Gastrocnemius medialis (tissue), 4 donors: ENCODE results near the gene DENND4C. TPM values are rescaled to one million over a fixed set of nuclear protein-coding genes. Genes with fewer than 3 reads are reported as not detected.

ENCODE experiments used
- ATAC-seq, 2 donors: fragments of 150-250 bp; one replicate each; pipeline ENCODE4 v1.9.1; 2016
- DNase-seq, 2 donors: peaks; one replicate each; pipeline ENCODE4 v3.0.0-alpha.2; 2019
- H3K27ac ChIP-seq, 4 donors: fragments of 200-600 bp; sonication (generic); 1 replicate in 1 of 4; 2 replicates in 3 of 4; pipeline ENCODE4 v1.5.1; 2016 to 2018; ENCODE audit warnings: mild to moderate bottlenecking in 2 of 4, moderate library complexity in 1 of 4
- H3K27me3 ChIP-seq, 3 donors: fragments of 200-600 bp; sonication (generic) in 2 of 3; 1 replicate in 1 of 3; 2 replicates in 2 of 3; pipeline versions ENCODE4 v1.5.1 to v1.6.0; 2016 to 2019; ENCODE audit warnings: mild to moderate bottlenecking in 1 of 3, moderate library complexity in 1 of 3
- H3K36me3 ChIP-seq, 2 donors: fragments of 200-600 bp; sonication (generic) in 1 of 2; one replicate each; pipeline ENCODE4 v1.5.1; 2017 to 2018
- H3K4me1 ChIP-seq, 2 donors: fragments of 200-600 bp; sonication (generic) in 1 of 2; one replicate each; pipeline ENCODE4 v1.5.1; 2016 to 2017; ENCODE audit warnings: mild to moderate bottlenecking in 2 of 2
- H3K4me3 ChIP-seq, 4 donors: fragments of 200-600 bp; sonication (generic) in 3 of 4; 1 replicate in 1 of 4; 2 replicates in 3 of 4; pipeline ENCODE4 v1.5.1; 2016 to 2019; ENCODE audit warnings: mild to moderate bottlenecking in 2 of 4
- H3K9me3 ChIP-seq, 3 donors: fragments of 200-600 bp; sonication (generic) in 2 of 3; 1 replicate in 1 of 3; 2 replicates in 2 of 3; pipeline ENCODE4 v1.5.1; 2016 to 2019
- POLR2A ChIP-seq, 2 donors: fragments of 450-650 bp; IDR thresholded peaks; one replicate each; pipeline ENCODE4 v1.6.1; 2017; ENCODE audit warnings: antibody characterized with exemption in 2 of 2, mild to moderate bottlenecking in 2 of 2, moderate library complexity in 2 of 2
- in situ Hi-C, 4 donors: fragments of 200-750 bp; cut with MboI; loops; one replicate each; pipeline versions ENCODE4 v1.15.0 to v1.8.0; 2017; ENCODE audit warnings: low sequenced_read_pairs in 4 of 4
- intact Hi-C: fragments of 100-400 bp; cut with DNase I; formaldehyde crosslinking; loops from one replicate; pipeline ENCODE4 v1.15.1; 2023; ENCODE audit warnings: low total_unique reads
- total RNA-seq, 4 donors: library from RNA; depleted of rRNA; stranded (reverse); fragments of >200 nt; gene quantifications; one replicate each; pipeline versions ENCODE4 v1.1.0 to v1.2.3, GENCODE V29; 2016
- TF ChIP-seq, protein P1 (sequence below), 5 experiments: fragments of 450-650 bp in 3 of 5; fragments of 200-600 bp in 2 of 5; sonication (generic) in 2 of 5; IDR thresholded peaks in 4 of 5; conservative IDR thresholded peaks in 1 of 5; 1 replicate in 4 of 5; 2 replicates in 1 of 5; pipeline ENCODE4 v1.5.1; 2016 to 2019; ENCODE audit warnings: antibody characterized with exemption in 5 of 5, mild to moderate bottlenecking in 3 of 5, moderate library complexity in 3 of 5

Gene DENND4C
- total RNA-seq, 4 donors from 2014 or later: 19.2 to 34.0 (median 21.3) TPM

DNA sequence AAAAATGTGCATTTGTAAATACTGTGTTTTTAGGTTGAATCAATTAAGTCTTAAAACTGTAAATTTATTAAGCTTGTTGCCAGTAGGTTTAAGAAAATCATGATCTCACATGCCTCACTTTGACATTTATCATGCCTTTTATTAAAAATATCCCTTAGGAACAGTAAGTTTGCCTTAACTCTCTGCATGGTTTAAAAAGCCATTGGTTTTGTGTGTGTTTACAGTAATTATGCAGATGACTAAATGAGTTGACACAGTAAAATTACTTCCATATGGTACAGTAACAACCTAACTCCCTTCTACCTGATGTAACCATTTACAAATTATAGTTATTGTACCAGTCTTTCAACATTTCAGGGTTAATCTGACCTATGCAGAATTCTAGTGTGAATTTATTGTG lies 143.0 kb downstream of the DENND4C start:
- in situ Hi-C loops: loop anchor here in 2 of 4 donors (25.0 kb wide), 1 partner anchor 311 kb away; no protein-coding TSS in a partner anchor

DNA sequence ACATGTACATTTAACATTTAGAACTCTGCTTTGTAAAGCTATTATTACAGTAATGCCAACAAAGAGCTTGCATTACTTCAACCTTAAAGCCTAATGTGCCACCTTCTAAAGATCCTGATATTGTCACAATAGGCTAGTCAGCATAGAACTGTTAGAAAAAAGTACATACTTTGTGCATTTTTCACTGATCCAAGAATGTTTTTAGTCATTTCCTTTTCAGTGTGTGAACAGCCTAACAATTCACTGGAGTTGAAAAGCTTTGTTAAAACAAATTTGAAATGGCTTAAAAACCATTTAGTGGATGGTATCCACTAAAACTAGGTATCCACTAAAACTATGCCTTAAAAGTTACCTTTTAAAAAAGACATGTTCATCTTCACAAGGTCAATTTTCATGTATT lies 145.0 kb downstream of the DENND4C start:
- ATAC-seq (no peak), DNase-seq (no peak)
- intact Hi-C loops: no loop called here
- H3K36me3 ChIP-seq: peaks cover 0 to 52% of the 10 kb centered on the region in 2 donors
- no peaks in the 10 kb centered on the region for H3K9me3 ChIP-seq
- no peak overlapping the region for H3K4me3 ChIP-seq
- TF ChIP-seq POLR2A (IDR thresholded peaks at IDR 0.05): no peak
- TF ChIP-seq, protein P1, sequence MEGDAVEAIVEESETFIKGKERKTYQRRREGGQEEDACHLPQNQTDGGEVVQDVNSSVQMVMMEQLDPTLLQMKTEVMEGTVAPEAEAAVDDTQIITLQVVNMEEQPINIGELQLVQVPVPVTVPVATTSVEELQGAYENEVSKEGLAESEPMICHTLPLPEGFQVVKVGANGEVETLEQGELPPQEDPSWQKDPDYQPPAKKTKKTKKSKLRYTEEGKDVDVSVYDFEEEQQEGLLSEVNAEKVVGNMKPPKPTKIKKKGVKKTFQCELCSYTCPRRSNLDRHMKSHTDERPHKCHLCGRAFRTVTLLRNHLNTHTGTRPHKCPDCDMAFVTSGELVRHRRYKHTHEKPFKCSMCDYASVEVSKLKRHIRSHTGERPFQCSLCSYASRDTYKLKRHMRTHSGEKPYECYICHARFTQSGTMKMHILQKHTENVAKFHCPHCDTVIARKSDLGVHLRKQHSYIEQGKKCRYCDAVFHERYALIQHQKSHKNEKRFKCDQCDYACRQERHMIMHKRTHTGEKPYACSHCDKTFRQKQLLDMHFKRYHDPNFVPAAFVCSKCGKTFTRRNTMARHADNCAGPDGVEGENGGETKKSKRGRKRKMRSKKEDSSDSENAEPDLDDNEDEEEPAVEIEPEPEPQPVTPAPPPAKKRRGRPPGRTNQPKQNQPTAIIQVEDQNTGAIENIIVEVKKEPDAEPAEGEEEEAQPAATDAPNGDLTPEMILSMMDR (IDR thresholded peaks at IDR 0.05 in 4 of 5, conservative IDR thresholded peaks at IDR 0.05 in 1 of 5): no peak
- H3K27me3 ChIP-seq: no peaks in the 10 kb centered on the region
- peaks cover 16 to 20% of the 10 kb centered on the region in 2 donors for H3K4me1 ChIP-seq
- no peak overlapping the region for H3K27ac ChIP-seq
- in situ Hi-C loops: no loop called here

More for the DNA sequence above, 143.0 kb downstream of the DENND4C start:
- DNase-seq (no peak), ATAC-seq (no peak)
- no peak overlapping the region for H3K27ac ChIP-seq
- TF ChIP-seq, protein P1 (IDR thresholded peaks at IDR 0.05 in 4 of 5, conservative IDR thresholded peaks at IDR 0.05 in 1 of 5): no peak
- TF ChIP-seq POLR2A (IDR thresholded peaks at IDR 0.05): no peak
- no peaks in the 10 kb centered on the region for H3K27me3 ChIP-seq
- H3K36me3 ChIP-seq: peaks cover 0 to 55% of the 10 kb centered on the region in 2 donors
- intact Hi-C loops: no loop called here
- H3K4me1 ChIP-seq: peaks cover 5 to 10% of the 10 kb centered on the region in 2 donors
- no peak overlapping the region for H3K4me3 ChIP-seq
- no peaks in the 10 kb centered on the region for H3K9me3 ChIP-seq

DNA sequence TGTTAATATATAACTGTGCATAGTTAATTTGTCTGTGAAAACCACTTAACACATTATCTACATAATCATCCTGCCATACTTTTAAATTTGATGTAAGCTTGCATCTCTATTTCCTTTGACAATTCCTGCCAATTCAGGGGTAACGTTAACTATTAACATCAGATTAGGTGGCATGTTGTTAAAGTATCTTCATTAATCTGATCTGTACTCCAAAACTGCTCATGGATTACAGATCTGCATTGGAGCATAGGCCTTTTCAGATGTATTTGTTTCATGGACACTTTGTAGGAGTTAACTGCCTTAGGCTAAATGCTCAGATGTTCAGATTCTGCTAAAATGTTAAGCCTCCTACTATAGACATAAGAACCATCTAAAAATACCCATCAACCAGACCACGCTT lies 146.4 kb downstream of the DENND4C start:
- no peak overlapping the region for H3K27ac ChIP-seq
- TF ChIP-seq POLR2A (IDR thresholded peaks at IDR 0.05): no peak
- TF ChIP-seq, protein P1 (IDR thresholded peaks at IDR 0.05 in 4 of 5, conservative IDR thresholded peaks at IDR 0.05 in 1 of 5): no peak
- ATAC-seq (no peak), DNase-seq (no peak)
- in situ Hi-C loops (no loop called here), intact Hi-C loops (no loop called here)
- H3K27me3 ChIP-seq: no peaks in the 10 kb centered on the region
- H3K4me3 ChIP-seq: no peak overlapping the region
- H3K36me3 ChIP-seq: peaks cover 0 to 49% of the 10 kb centered on the region in 2 donors
- peaks cover 21 to 27% of the 10 kb centered on the region in 2 donors for H3K4me1 ChIP-seq
- H3K9me3 ChIP-seq: no peaks in the 10 kb centered on the region

DNA sequence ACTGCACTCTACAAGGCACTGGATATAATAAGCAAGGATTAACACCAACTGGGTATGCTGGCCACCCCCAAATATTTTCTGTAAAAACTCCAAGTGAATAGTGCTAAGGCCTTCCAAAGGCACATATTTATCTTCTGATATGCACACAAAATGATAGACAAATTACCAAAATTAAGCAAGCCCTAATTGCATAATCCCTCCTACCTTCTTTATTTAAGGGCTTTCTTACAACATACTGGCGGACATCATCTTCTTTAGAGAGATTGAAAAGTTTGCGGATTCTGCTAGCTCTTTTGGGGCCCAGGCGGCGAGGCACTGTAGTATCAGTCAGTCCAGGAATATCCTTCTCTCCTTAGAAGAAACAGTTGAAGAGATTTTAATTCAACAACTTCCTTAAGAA lies 147.7 kb downstream of the DENND4C start:
- Histone ChIP-seq H3K4me1 (peaks cover 21 to 27% of the 10 kb centered on the region in 2 donors), H3K36me3 (peaks cover 0 to 49% of the 10 kb centered on the region in 2 donors), H3K4me3 (no peak overlapping the region), H3K27me3 (no peaks in the 10 kb centered on the region), H3K27ac (peak overlapping the region; percentile 5 to 95 (median 92)), H3K9me3 (no peaks in the 10 kb centered on the region)
- TF ChIP-seq, protein P1 (IDR thresholded peaks at IDR 0.05 in 4 of 5, conservative IDR thresholded peaks at IDR 0.05 in 1 of 5): no peak
- DNase-seq: no peak
- no peak for ATAC-seq
- intact Hi-C loops: no loop called here
- in situ Hi-C loops: no loop called here

DNA sequence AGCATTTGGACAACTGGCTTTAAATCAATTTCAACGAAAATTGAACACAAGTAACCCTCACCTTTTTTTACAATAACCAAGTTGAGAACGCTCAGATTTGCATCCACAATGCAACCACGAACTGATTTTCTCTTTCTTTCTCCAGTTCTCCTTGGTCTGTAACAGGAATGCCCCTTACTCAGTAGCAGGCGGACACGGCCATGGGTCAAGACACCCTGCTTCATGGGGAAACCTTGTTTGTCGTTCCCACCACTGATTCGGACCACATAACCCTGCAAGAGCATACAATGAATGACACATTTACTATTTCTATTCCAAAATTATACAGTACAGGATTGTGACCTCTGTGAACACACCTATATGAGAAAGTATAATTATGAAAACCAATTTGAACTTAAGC lies 148.2 kb downstream of the DENND4C start:
- in situ Hi-C loops: no loop called here
- Histone ChIP-seq H3K27me3 (no peaks in the 10 kb centered on the region), H3K9me3 (no peaks in the 10 kb centered on the region), H3K4me1 (peaks cover 21 to 27% of the 10 kb centered on the region in 2 donors), H3K27ac (peak overlapping the region; percentile 89 to 97 (median 95)), H3K36me3 (peaks cover 0 to 46% of the 10 kb centered on the region in 2 donors), H3K4me3 (peak overlapping the region in 3 of 4 donors; percentile 79 to 93 (median 90))
- no peak for TF ChIP-seq POLR2A (IDR thresholded peaks at IDR 0.05)
- TF ChIP-seq, protein P1 (IDR thresholded peaks at IDR 0.05 in 4 of 5, conservative IDR thresholded peaks at IDR 0.05 in 1 of 5): no peak
- ATAC-seq (no peak), DNase-seq (no peak)
- intact Hi-C loops: no loop called here
